Measurements from ENCODE around the gene COX14.
"Not testable (repeated sequence)": the region's sequence is repeated elsewhere in the genome, so short reads cannot be mapped to it uniquely, and the experiment has no call there.

COX14 gene

DNA sequence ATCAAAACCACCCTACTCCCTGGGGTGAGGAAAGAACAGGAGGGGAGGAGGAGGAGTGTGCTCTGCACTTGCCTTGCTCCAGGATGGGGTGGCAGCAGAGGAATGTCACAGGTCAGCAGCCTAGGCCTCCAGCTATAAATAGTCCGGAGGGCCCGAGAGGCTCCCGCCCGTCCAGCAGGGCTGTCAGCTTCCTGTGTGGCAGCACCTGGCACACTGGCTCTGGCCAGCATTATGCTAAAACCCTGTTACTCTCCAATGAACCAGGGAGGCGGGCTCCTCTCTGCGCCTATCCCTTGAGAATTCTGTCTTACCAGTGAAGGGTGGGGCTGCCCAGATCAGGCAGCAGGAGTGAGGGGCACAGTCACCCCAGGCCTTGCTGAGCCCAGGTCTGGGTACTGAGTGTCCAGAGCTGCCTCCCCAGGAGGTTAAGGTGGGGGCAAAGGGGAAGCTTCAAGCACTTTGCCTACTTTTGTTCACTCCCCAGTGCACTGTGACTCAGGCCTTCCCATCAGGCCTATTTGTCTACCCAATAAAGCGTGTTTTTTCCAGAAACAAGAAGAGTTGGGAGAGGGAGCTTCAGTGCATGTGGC is 1.2 kb upstream of the COX14 start:
- peak; percentile 39 for DNase-seq

DNA sequence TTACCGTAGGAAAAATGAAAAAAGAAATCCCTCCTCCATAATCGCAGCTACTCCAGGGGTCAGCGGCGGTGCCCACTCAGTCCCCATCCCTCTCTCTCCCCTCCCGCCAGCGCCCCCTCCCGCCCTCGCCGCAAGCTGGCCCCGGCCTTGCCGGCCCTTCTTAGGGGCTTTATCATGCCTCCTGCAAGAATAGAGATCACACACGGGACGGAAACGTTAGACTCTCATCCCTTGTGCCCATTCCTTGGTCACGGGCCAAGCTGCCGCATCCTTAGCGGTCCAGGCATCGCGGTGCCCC is 692 bp upstream of the COX14 start:
- DNase-seq = peak; percentile 64

GRCh38 chr12:50112456-50113218 is 601 bp downstream of the COX14 start:
- DNase-seq = peak; percentile 40

DNA sequence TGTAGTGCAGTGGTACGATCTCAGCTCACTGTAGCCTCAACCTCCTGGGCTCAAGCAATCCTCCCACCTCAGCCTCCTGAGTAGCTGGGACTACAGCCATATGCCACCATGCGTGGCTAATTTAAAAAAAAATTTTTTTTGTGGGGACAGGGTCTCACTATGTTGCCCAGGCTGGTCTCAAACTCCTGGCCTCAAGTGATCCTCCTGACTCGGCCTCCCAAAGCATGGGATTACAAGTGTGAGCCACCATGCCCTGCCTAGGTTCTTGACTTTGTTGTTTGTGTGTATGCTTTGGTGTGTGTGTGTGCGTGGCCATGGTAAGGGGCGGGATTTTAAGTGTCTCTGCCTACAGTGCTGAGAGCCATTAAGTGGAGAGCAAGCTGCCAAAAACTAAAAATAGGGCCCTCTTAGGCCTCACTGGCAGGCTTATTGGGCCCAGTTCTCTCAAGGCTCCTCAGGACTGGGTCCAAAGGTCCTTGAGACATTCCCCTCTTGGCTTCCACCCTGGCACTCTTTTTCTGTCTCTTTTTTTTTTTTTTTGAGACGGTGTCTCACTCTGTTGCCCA is 5.1 kb downstream of the COX14 start:
- DNase-seq = peak; percentile 15

- no peak for DNase-seq
Measured at GRCh38 chr12:50119387-50119786, 7.4 kb downstream of the COX14 start.

GRCh38 chr12:50120521-50120920 is 8.5 kb downstream of the COX14 start:
- DNase-seq = no peak

- DNase-seq = no peak
Measured at GRCh38 chr12:50120953-50121352, 8.9 kb downstream of the COX14 start.

- DNase-seq = no peak
Measured at GRCh38 chr12:50121641-50122040, 9.6 kb downstream of the COX14 start.

- DNase-seq = no peak
Measured at GRCh38 chr12:50123203-50123602, 11.2 kb downstream of the COX14 start.

GRCh38 chr12:50127546-50127945 is 15.5 kb downstream of the COX14 start:
- DNase-seq = peak; percentile 12

GRCh38 chr12:50129290-50129689 is 17.3 kb downstream of the COX14 start:
- DNase-seq = no peak

DNA sequence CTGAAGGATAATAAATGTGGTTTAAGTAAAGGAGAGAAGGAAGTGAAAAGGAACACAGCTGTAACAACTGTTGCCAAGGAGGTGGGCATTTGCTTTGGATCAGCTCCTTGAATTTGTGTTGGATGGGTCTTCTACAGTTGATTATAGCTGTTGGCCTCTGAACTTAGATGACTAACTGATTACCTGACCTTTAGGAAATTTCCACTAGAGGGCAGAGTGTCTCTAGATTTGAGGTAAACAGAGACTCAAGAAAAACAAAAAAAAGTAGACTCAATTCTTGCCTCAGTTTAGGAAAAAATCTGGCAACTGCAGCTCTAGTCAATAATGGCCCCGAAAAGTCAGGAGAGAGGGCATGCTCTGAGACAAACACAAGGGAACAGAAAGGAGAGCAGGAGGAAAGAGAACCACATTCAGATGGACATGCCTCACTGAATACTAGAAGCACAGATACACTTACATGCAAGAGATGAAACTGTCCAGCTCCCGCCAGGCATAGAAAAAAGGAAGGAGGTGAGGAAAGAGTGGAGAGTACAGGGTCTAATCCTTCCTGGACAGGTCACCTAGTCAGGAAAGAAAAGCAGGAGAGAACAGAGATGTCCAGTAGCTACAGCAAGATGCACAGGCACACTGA is 20.6 kb downstream of the COX14 start:
- DNase-seq = peak; percentile 33

DNA sequence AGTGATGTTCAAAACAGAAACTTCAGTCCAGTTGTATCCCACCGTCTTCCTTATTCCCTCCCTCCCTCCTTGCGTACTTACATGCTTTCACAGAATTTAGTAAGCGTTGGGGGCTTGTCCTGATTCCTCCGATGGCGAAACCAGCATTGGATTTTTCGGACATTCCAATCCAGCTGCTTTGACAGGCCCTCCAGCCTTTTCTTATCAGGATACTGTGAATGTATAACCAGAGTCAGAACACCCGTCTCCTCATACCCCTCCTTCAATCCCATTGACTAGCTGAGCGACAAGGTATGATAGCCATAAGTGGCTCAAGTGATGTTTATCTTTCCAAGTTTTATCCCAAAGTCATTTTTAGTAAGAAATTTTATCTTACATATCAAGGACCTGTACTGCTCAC is 31.0 kb downstream of the COX14 start:
- DNase-seq = no peak

GRCh38 chr12:50145439-50145838 is 33.4 kb downstream of the COX14 start:
- DNase-seq = no peak

- DNase-seq = no peak
Measured at GRCh38 chr12:50147281-50147680, 35.2 kb downstream of the COX14 start.

DNA sequence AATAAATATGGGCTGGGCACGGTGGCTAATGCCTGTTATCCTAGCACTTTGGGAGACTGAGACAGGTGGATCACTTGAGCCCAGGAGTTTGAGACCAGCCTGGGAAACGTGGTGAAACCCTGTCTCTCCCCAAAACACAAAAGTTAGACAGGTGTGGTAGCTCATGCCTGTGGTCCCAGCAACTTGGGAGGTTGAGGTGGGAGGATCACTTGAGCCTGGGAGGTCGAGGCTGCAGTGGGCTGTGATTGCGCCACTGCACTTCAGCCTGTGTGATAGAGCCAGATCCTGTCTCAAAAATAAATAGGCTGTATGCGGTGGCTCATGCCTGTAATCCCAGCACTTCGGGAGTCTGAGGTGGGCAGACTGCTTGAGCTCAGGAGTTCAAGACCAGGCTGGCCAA is 36.0 kb downstream of the COX14 start:
- DNase-seq = not testable (repeated sequence)

DNA sequence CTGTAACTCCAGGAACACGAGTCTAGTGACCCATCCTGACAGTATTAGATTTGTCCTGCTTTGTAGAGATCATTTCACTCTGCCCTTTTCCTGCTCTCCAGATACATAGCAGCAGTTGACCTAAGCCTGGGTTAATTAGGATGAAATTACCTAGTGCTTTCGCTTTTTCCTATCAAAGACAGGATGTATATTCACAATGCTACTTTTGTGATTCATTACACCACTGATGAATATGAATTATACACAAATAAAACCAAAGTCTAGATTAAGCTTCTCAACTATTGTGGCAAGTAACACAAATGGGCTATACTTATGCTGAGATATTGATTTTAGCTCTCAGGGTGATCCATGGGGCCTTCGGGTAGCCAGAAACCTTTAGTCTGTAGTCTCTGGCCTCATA is 37.3 kb downstream of the COX14 start:
- DNase-seq = no peak

GRCh38 chr12:50151047-50151687 is 39.1 kb downstream of the COX14 start:
- DNase-seq = no peak

- not testable (repeated sequence) for DNase-seq
Measured at GRCh38 chr12:50154947-50155346, 42.9 kb downstream of the COX14 start.

GRCh38 chr12:50156641-50157040 is 44.6 kb downstream of the COX14 start:
- no peak for DNase-seq

DNA sequence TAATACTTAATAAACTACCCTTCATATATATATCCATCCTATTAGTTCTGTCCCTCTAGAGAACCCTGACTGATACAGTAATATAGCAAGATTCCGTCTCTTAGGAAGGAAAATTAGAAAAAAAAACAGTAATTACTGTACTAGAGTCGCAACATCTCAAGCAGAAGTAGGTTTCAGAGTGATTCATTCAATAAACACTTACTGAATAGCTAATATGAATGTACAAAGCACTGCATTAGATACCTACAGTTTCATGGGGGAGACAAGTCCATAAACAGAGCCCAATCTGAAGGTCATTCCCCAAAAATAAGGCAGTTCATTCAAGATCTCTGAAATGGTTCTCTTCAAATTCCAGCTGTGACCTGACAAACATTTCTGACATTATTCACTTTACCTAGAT is 45.2 kb downstream of the COX14 start:
- no peak for DNase-seq

- DNase-seq = no peak
Measured at GRCh38 chr12:50160643-50161042, 48.6 kb downstream of the COX14 start.

GRCh38 chr12:50162230-50162629 is 50.2 kb downstream of the COX14 start:
- DNase-seq = no peak

DNA sequence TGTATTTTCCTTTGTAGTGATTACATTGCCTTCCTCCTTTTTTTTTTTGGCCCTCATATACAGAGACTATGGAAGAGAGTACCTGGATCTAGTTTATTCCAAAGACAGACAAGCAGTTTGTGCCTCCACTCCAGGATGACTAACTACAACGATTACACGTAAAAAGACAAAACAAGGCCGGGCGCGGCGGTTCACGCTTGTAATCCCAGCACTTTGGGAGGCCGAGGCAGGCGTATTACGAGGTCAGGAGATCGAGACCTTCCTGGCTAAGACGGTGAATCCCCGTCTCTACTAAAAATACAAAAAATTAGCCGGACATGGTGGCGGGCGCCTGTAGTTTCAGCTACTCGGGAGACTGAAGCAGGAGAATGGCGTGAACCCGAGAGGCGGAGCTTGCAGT is 52.9 kb downstream of the COX14 start:
- no peak for DNase-seq
